Measurements from ENCODE around the gene ARHGAP8. TPM values are rescaled to one million over a fixed set of nuclear protein-coding genes. Genes with fewer than 3 reads are reported as not detected.

Gene ARHGAP8
- total and polyA plus RNA-seq, 2 donors (not counting 1 experiment from before 2014, with no cell fraction given) = 0.07 to 0.17 TPM

DNA sequence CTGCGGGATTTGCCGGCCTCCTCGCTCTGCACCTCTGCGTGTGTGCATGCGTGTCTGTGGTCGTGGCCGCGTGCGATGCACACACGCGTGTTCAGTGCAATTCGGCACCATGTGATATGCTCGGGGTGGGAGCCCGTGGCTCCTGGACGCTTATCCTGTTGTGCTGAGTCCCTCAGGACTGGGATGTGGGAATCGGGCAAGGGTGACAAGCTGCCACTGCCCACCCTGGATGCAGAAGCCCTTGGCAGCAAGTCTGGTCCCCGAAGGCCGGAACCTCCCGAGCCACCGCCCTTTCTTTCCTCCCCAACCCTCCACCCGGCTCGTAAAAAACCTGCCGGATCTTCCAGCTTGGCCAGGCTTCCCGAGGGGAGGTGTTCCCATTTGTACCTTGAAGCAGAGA, 129.2 kb downstream of the ARHGAP8 start:
- no peaks in the 10 kb centered on the region for H3K27me3 ChIP-seq (ENCODE audit: control insufficient read depth, insufficient read depth, low read length)
- H3K27ac ChIP-seq (ENCODE audit: insufficient read depth, low read length) = no peak overlapping the region
- H4K20me1 ChIP-seq (ENCODE audit: control insufficient read depth, extremely low read depth, insufficient read depth, low read length) = no peaks in the 10 kb centered on the region
- no peaks in the 10 kb centered on the region for H3K4me1 ChIP-seq (ENCODE audit: control insufficient read depth, extremely low read depth, insufficient read depth, low read length)
- no peak overlapping the region for H3K4me2 ChIP-seq (ENCODE audit: extremely low read depth, insufficient read depth, low read length)
- no peak overlapping the region for H2AFZ ChIP-seq (ENCODE audit: low read length)
- H3K36me3 ChIP-seq (ENCODE audit: control insufficient read depth, insufficient read depth, low read length) = no peaks in the 10 kb centered on the region
- TF ChIP-seq, protein P1, sequence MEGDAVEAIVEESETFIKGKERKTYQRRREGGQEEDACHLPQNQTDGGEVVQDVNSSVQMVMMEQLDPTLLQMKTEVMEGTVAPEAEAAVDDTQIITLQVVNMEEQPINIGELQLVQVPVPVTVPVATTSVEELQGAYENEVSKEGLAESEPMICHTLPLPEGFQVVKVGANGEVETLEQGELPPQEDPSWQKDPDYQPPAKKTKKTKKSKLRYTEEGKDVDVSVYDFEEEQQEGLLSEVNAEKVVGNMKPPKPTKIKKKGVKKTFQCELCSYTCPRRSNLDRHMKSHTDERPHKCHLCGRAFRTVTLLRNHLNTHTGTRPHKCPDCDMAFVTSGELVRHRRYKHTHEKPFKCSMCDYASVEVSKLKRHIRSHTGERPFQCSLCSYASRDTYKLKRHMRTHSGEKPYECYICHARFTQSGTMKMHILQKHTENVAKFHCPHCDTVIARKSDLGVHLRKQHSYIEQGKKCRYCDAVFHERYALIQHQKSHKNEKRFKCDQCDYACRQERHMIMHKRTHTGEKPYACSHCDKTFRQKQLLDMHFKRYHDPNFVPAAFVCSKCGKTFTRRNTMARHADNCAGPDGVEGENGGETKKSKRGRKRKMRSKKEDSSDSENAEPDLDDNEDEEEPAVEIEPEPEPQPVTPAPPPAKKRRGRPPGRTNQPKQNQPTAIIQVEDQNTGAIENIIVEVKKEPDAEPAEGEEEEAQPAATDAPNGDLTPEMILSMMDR (conservative IDR thresholded peaks at IDR 0.05 in 1 of 2, IDR thresholded peaks at IDR 0.05 in 1 of 2; ENCODE audit: low read depth in 1 of 2, low read length in 2 of 2) = no peak
- TF ChIP-seq EZH2 (IDR thresholded peaks at IDR 0.05; ENCODE audit: low read length, missing control alignments) = no peak
- H3K9ac ChIP-seq (ENCODE audit: insufficient read depth, low read length) = no peak overlapping the region
- DNase-seq (ENCODE audit: low read depth in 2 of 2) = no peak
- H3K9me3 ChIP-seq (ENCODE audit: control insufficient read depth, insufficient read depth, low read depth, low read length) = no peaks in the 10 kb centered on the region
- H3K4me3 ChIP-seq (replicated peaks in 1 of 4; ENCODE audit: control extremely low read depth in 1 of 4, insufficient read depth in 1 of 4, low read depth in 3 of 4, low read length in 4 of 4) = no peak overlapping the region
- no peaks in the 10 kb centered on the region for H3K79me2 ChIP-seq (ENCODE audit: control insufficient read depth, insufficient read depth, low read length)

DNA sequence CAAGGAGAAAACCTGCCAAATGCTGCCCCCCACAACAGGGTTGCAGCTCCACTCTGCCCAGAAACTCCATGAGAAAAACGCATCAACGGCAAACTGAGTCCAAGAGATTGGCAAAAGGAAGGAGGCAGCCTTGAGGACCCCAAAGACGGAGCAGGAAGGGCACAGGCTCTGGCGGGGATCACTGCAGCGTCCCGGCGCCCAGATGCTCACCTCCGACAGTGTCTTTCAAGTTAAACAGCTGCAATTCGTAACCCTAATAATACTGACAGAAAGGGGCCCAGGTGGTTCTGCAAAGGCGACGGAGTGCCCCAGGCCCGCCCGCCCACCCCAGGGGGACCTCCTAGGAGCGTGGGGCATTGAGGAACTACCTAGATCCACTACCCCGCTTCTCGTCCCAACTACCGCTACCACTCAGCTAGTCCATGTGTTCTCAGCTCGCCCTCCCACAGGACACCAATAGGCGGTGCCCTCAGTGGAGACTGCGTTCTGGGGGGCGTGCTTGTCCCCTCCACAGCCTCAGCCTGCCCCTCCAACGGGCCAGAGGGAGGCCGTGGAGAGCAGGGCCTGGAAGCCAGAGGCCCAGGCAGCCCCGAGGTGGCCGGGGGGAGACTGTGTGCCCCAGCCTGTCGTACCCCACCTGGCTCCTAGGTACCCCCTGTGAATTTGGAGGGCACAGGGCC, 130.0 kb downstream of the ARHGAP8 start:
- H3K27me3 ChIP-seq (ENCODE audit: control insufficient read depth, insufficient read depth, low read length) = no peaks in the 10 kb centered on the region
- DNase-seq (ENCODE audit: low read depth in 2 of 2) = no peak
- no peak overlapping the region for H2AFZ ChIP-seq (ENCODE audit: low read length)
- no peak overlapping the region for H3K9ac ChIP-seq (ENCODE audit: insufficient read depth, low read length)
- H3K4me2 ChIP-seq (ENCODE audit: extremely low read depth, insufficient read depth, low read length) = no peak overlapping the region
- no peaks in the 10 kb centered on the region for H3K36me3 ChIP-seq (ENCODE audit: control insufficient read depth, insufficient read depth, low read length)
- no peaks in the 10 kb centered on the region for H3K4me1 ChIP-seq (ENCODE audit: control insufficient read depth, extremely low read depth, insufficient read depth, low read length)
- no peaks in the 10 kb centered on the region for H3K79me2 ChIP-seq (ENCODE audit: control insufficient read depth, insufficient read depth, low read length)
- no peak overlapping the region for H3K4me3 ChIP-seq (replicated peaks in 1 of 4; ENCODE audit: control extremely low read depth in 1 of 4, insufficient read depth in 1 of 4, low read depth in 3 of 4, low read length in 4 of 4)
- TF ChIP-seq EZH2 (IDR thresholded peaks at IDR 0.05; ENCODE audit: low read length, missing control alignments) = no peak
- TF ChIP-seq, protein P1 (conservative IDR thresholded peaks at IDR 0.05 in 1 of 2, IDR thresholded peaks at IDR 0.05 in 1 of 2; ENCODE audit: low read depth in 1 of 2, low read length in 2 of 2) = no peak
- H3K9me3 ChIP-seq (ENCODE audit: control insufficient read depth, insufficient read depth, low read depth, low read length) = no peaks in the 10 kb centered on the region
- no peak overlapping the region for H3K27ac ChIP-seq (ENCODE audit: insufficient read depth, low read length)
- no peaks in the 10 kb centered on the region for H4K20me1 ChIP-seq (ENCODE audit: control insufficient read depth, extremely low read depth, insufficient read depth, low read length)

DNA sequence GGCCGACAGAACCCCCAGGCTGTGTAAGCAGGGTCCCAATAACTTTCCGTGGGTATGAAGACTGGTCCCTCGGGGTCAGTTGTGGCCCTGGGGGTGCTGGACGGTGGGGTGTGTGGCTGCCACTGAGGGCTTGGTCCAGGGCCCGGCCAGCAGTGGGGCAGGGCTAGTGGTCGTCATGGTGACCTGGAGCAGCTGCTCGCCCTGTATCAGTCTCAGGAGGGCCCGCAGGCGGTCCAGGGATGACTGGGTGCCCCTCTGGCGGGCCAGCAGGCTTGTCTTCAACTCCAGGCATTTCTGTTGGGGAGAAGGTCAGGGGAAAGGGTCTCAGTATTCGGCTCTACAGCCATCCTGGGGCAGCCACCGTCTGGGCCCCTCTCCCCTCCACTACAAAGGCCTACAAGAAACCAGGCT, 130.6 kb downstream of the ARHGAP8 start:
- no peak overlapping the region for H3K4me3 ChIP-seq (replicated peaks in 1 of 4; ENCODE audit: control extremely low read depth in 1 of 4, insufficient read depth in 1 of 4, low read depth in 3 of 4, low read length in 4 of 4)
- no peaks in the 10 kb centered on the region for H3K4me1 ChIP-seq (ENCODE audit: control insufficient read depth, extremely low read depth, insufficient read depth, low read length)
- no peak overlapping the region for H2AFZ ChIP-seq (ENCODE audit: low read length)
- H3K36me3 ChIP-seq (ENCODE audit: control insufficient read depth, insufficient read depth, low read length) = no peaks in the 10 kb centered on the region
- H4K20me1 ChIP-seq (ENCODE audit: control insufficient read depth, extremely low read depth, insufficient read depth, low read length) = no peaks in the 10 kb centered on the region
- H3K9me3 ChIP-seq (ENCODE audit: control insufficient read depth, insufficient read depth, low read depth, low read length) = no peaks in the 10 kb centered on the region
- TF ChIP-seq EZH2 (IDR thresholded peaks at IDR 0.05; ENCODE audit: low read length, missing control alignments) = no peak
- TF ChIP-seq, protein P1 (conservative IDR thresholded peaks at IDR 0.05 in 1 of 2, IDR thresholded peaks at IDR 0.05 in 1 of 2; ENCODE audit: low read depth in 1 of 2, low read length in 2 of 2) = no peak
- no peak overlapping the region for H3K4me2 ChIP-seq (ENCODE audit: extremely low read depth, insufficient read depth, low read length)
- DNase-seq (ENCODE audit: low read depth in 2 of 2) = no peak
- H3K9ac ChIP-seq (ENCODE audit: insufficient read depth, low read length) = no peak overlapping the region
- H3K27me3 ChIP-seq (ENCODE audit: control insufficient read depth, insufficient read depth, low read length) = no peaks in the 10 kb centered on the region
- no peaks in the 10 kb centered on the region for H3K79me2 ChIP-seq (ENCODE audit: control insufficient read depth, insufficient read depth, low read length)
- no peak overlapping the region for H3K27ac ChIP-seq (ENCODE audit: insufficient read depth, low read length)
